Liver (tissue), 9 donors: ENCODE data around the gene COL26A1. TPM values are rescaled to one million over a fixed set of nuclear protein-coding genes. Genes with fewer than 3 reads are reported as not detected.

ENCODE experiments used
- DNase-seq: peaks from one replicate; pipeline ENCODE4 v3.0.0-alpha.2; 2017; ENCODE audit warnings: low spot score
- H3K27ac ChIP-seq, 2 donors: one replicate each; pipeline ENCODE4 v1.7.0; 2013; ENCODE audit warnings: inconsistent platforms in 2 of 2, low read length in 2 of 2, control low read depth in 1 of 2, low read depth in 1 of 2, mild to moderate bottlenecking in 1 of 2
- H3K27me3 ChIP-seq, 4 donors: one replicate each; pipeline versions ENCODE4 v1.6.1 to v1.7.0; 2013; ENCODE audit warnings: low read length in 3 of 4, inconsistent platforms in 1 of 4, mild to moderate bottlenecking in 1 of 4, moderate library complexity in 1 of 4; ENCODE audit not compliant: control insufficient read depth in 4 of 4, insufficient read depth in 4 of 4
- H3K36me3 ChIP-seq, 4 donors: one replicate each; pipeline versions ENCODE4 v1.6.1 to v1.7.0; 2013; ENCODE audit warnings: low read length in 3 of 4, mild to moderate bottlenecking in 3 of 4, low read depth in 1 of 4, moderate library complexity in 1 of 4; ENCODE audit not compliant: control insufficient read depth in 4 of 4, insufficient read depth in 3 of 4
- H3K4me1 ChIP-seq, 4 donors: one replicate each; pipeline versions ENCODE4 v1.6.1 to v1.7.0; 2013; ENCODE audit warnings: low read length in 3 of 4, mild to moderate bottlenecking in 3 of 4, moderate library complexity in 1 of 4; ENCODE audit not compliant: control insufficient read depth in 4 of 4, insufficient read depth in 4 of 4
- H3K4me3 ChIP-seq, 3 donors: one replicate each; pipeline versions ENCODE4 v1.6.1 to v1.7.0; 2013; ENCODE audit warnings: low read length in 3 of 3, control low read depth in 1 of 3, low read depth in 1 of 3, mild to moderate bottlenecking in 1 of 3
- H3K9ac ChIP-seq, 2 donors: one replicate each; pipeline ENCODE4 v1.7.0; 2013; ENCODE audit warnings: low read length in 2 of 2, mild to moderate bottlenecking in 2 of 2, moderate library complexity in 2 of 2, control low read depth in 1 of 2, low read depth in 1 of 2
- H3K9me3 ChIP-seq, 4 donors: one replicate each; pipeline versions ENCODE4 v1.6.1 to v1.7.0; 2013; ENCODE audit warnings: low read length in 3 of 4; ENCODE audit not compliant: control insufficient read depth in 4 of 4
- ATF3 ChIP-seq: IDR thresholded peaks from 2 replicates; pipeline ENCODE4 v1.6.1; 2016; ENCODE audit warnings: antibody characterized with exemption
- CTCF ChIP-seq: fragments of 150-350 bp; IDR thresholded peaks from 2 replicates; pipeline ENCODE4 v1.5.1; 2017; ENCODE audit warnings: improper control_type of control experiment, low read depth, low read length; ENCODE audit not compliant: missing input control
- EGR1 ChIP-seq, 2 donors: IDR thresholded peaks; 2 replicates each; pipeline ENCODE4 v1.6.1; 2016 to 2018; ENCODE audit warnings: antibody characterized with exemption in 2 of 2, low read depth in 2 of 2
- FOXA1 ChIP-seq: IDR thresholded peaks from 2 replicates; pipeline ENCODE4 v1.6.1; 2016; ENCODE audit warnings: antibody characterized with exemption
- FOXA2 ChIP-seq: IDR thresholded peaks from 2 replicates; pipeline ENCODE4 v1.6.1; 2016; ENCODE audit warnings: antibody characterized with exemption
- GABPA ChIP-seq, 2 donors: IDR thresholded peaks in 1 of 2; conservative IDR thresholded peaks in 1 of 2; 2 replicates each; pipeline ENCODE4 v1.6.1; 2016; ENCODE audit warnings: antibody characterized with exemption in 2 of 2, mild to moderate bottlenecking in 1 of 2, moderate library complexity in 1 of 2
- HNF4A ChIP-seq, 2 donors: conservative IDR thresholded peaks; 2 replicates each; pipeline ENCODE4 v1.6.1; 2016; ENCODE audit warnings: antibody characterized with exemption in 2 of 2, mild to moderate bottlenecking in 2 of 2
- HNF4G ChIP-seq: IDR thresholded peaks from 2 replicates; pipeline ENCODE4 v1.6.1; 2016; ENCODE audit warnings: antibody characterized with exemption
- JUND ChIP-seq, 2 donors: IDR thresholded peaks; 2 replicates each; pipeline ENCODE4 v1.6.1; 2016; ENCODE audit warnings: antibody characterized with exemption in 2 of 2
- NR2F2 ChIP-seq: IDR thresholded peaks from 2 replicates; pipeline ENCODE4 v1.6.1; 2016; ENCODE audit warnings: antibody characterized with exemption
- RAD21 ChIP-seq, 2 donors: IDR thresholded peaks; 2 replicates each; pipeline ENCODE4 v1.6.1; 2016; ENCODE audit warnings: antibody characterized with exemption in 2 of 2, mild to moderate bottlenecking in 2 of 2
- REST ChIP-seq: IDR thresholded peaks from 2 replicates; pipeline ENCODE4 v1.6.1; 2016; ENCODE audit warnings: antibody characterized with exemption, mild to moderate bottlenecking
- RXRA ChIP-seq, 2 donors: IDR thresholded peaks; 2 replicates each; pipeline ENCODE4 v1.6.1; 2017 to 2018; ENCODE audit warnings: antibody characterized with exemption in 2 of 2, mild to moderate bottlenecking in 1 of 2
- SP1 ChIP-seq: IDR thresholded peaks from 2 replicates; pipeline ENCODE4 v1.6.1; 2018; ENCODE audit warnings: antibody characterized with exemption, mild to moderate bottlenecking
- TAF1 ChIP-seq: conservative IDR thresholded peaks from 2 replicates; pipeline ENCODE4 v1.6.1; 2016; ENCODE audit warnings: antibody characterized with exemption, mild to moderate bottlenecking
- YY1 ChIP-seq: IDR thresholded peaks from 2 replicates; pipeline ENCODE4 v1.6.1; 2016; ENCODE audit warnings: antibody characterized with exemption, mild to moderate bottlenecking
- WGBS: extraction: QIAGEN DNeasy Blood & Tissue Kit; methylation state at CpG from one replicate; pipeline ENCODE4 v1.1.7; 2013; 5-methylcytosine and 5-hydroxymethylcytosine counted together
- polyA plus RNA-seq, 2 donors: library from polyadenylated mRNA; stranded (reverse) in 1 of 2; unstranded in 1 of 2; fragments of 200-250 nt in 1 of 2; fragments of >200 nt in 1 of 2; fragmentation: Nextera tagmentation in 1 of 2; extraction: Ambion mirVana in 1 of 2; gene quantifications; one replicate each; pipeline versions ENCODE4 v1.2.1 to v1.2.3, GENCODE V29; 2013 to 2015
- total RNA-seq, 2 donors: library from RNA; depleted of rRNA; stranded (reverse); fragments of >200 nt; gene quantifications; one replicate each; pipeline ENCODE4 v1.2.3, GENCODE V29; 2014
- TF ChIP-seq, protein P1 (sequence below): IDR thresholded peaks from 2 replicates; pipeline ENCODE4 v1.6.1; 2016; ENCODE audit warnings: antibody characterized with exemption
- TF ChIP-seq, protein P2 (sequence below): IDR thresholded peaks from 2 replicates; pipeline ENCODE4 v1.6.1; 2016; ENCODE audit warnings: antibody characterized with exemption
- donor health status: healthy.
- donor health status: healthy.
- donor health status: healthy.
- donor health status: healthy.
- donor health status: healthy.

Gene COL26A1
- total and polyA plus RNA-seq, 4 donors: 0.76 to 1.8 (median 0.96) TPM

DNA sequence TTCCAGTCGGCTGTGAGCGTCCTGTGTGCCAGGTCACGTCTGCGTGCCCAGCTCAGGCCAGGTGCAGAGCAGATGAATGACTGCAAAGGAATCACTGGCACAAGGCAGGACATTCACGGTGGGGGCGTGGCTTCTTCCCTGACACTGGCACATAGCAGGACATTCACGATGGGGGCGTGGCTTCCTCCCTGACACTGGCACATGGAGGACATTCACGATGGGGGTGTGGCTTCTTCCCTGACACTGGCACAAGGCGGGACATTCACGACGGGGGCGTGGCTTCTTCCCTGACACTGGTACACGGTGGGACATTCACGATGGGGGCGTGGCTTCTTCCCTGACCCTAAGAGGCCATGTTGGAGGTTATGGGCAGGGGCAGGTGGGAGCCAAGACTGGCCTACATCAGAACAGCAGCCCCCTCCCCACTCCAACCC, 202.1 kb downstream of the COL26A1 start:
- no peaks in the 10 kb centered on the region for H3K27me3 ChIP-seq
- H3K27ac ChIP-seq: no peak overlapping the region
- 45% methylated on average over 16 of the region's 16 CpGs for WGBS
- no peaks in the 10 kb centered on the region for H3K36me3 ChIP-seq
- no peak for TF ChIP-seq SP1
- TF ChIP-seq, protein P1, sequence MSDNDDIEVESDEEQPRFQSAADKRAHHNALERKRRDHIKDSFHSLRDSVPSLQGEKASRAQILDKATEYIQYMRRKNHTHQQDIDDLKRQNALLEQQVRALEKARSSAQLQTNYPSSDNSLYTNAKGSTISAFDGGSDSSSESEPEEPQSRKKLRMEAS: no peak
- TF ChIP-seq JUND (IDR thresholded peaks at IDR 0.05): no peak
- no peak for TF ChIP-seq FOXA1
- no peak for TF ChIP-seq YY1
- TF ChIP-seq GABPA (IDR thresholded peaks at IDR 0.05 in 1 of 2, conservative IDR thresholded peaks at IDR 0.05 in 1 of 2): no peak
- TF ChIP-seq HNF4A (conservative IDR thresholded peaks at IDR 0.05): no peak
- no peak for TF ChIP-seq RAD21 (IDR thresholded peaks at IDR 0.05)
- TF ChIP-seq FOXA2: no peak
- no peak for DNase-seq
- no peaks in the 10 kb centered on the region for H3K4me1 ChIP-seq
- no peak overlapping the region for H3K9ac ChIP-seq
- no peak overlapping the region for H3K4me3 ChIP-seq
- no peaks in the 10 kb centered on the region for H3K9me3 ChIP-seq

GRCh38 chr7:101565601-101566209, 203.0 kb downstream of the COL26A1 start:
- no peak for TF ChIP-seq FOXA1
- no peak for TF ChIP-seq HNF4G
- no peak for TF ChIP-seq TAF1
- TF ChIP-seq, protein P2, sequence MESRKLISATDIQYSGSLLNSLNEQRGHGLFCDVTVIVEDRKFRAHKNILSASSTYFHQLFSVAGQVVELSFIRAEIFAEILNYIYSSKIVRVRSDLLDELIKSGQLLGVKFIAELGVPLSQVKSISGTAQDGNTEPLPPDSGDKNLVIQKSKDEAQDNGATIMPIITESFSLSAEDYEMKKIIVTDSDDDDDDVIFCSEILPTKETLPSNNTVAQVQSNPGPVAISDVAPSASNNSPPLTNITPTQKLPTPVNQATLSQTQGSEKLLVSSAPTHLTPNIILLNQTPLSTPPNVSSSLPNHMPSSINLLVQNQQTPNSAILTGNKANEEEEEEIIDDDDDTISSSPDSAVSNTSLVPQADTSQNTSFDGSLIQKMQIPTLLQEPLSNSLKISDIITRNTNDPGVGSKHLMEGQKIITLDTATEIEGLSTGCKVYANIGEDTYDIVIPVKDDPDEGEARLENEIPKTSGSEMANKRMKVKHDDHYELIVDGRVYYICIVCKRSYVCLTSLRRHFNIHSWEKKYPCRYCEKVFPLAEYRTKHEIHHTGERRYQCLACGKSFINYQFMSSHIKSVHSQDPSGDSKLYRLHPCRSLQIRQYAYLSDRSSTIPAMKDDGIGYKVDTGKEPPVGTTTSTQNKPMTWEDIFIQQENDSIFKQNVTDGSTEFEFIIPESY: no peak
- TF ChIP-seq RAD21 (IDR thresholded peaks at IDR 0.05): no peak
- TF ChIP-seq ATF3: no peak
- TF ChIP-seq HNF4A (conservative IDR thresholded peaks at IDR 0.05): no peak
- WGBS: 85% methylated on average over 8 of the region's 8 CpGs
- no peak for DNase-seq

DNA sequence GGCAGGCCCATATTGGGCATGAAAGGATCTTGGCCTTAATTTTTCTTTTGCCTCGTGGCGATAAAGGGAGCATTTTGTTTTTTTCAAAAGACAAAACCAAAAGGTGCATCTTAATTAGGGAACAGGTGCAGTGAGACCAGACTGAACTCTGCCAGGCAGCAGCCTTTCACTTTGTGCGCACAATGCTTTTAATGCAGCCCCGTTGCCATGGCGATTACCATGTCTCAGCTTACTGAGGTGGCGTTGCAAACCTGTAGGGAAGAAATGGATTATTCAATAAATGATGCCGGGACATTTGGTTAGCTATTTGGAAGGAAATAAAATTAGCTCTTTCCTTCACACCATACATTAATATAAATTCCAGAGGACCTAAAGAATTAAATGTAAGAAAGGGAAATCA, 204.6 kb downstream of the COL26A1 start:
- Histone ChIP-seq H3K9me3 (peaks cover 0 to 7% (median 4%) of the 10 kb centered on the region in 4 donors), H3K9ac (no peak overlapping the region), H3K36me3 (no peaks in the 10 kb centered on the region), H3K4me1 (no peaks in the 10 kb centered on the region), H3K4me3 (no peak overlapping the region), H3K27me3 (no peaks in the 10 kb centered on the region), H3K27ac (no peak overlapping the region)
- DNase-seq: no peak
- no peak for TF ChIP-seq SP1
- TF ChIP-seq JUND (IDR thresholded peaks at IDR 0.05): no peak
- no peak for TF ChIP-seq ATF3
- TF ChIP-seq CTCF: no peak
- TF ChIP-seq REST: no peak
- no peak for TF ChIP-seq HNF4G
- TF ChIP-seq FOXA1: no peak
- TF ChIP-seq, protein P1: no peak
- TF ChIP-seq RXRA (IDR thresholded peaks at IDR 0.05): no peak
- TF ChIP-seq EGR1 (IDR thresholded peaks at IDR 0.05; ENCODE audit: low read depth in 2 of 2): no peak
- no peak for TF ChIP-seq TAF1
- TF ChIP-seq HNF4A (conservative IDR thresholded peaks at IDR 0.05): no peak
- no peak for TF ChIP-seq GABPA (IDR thresholded peaks at IDR 0.05 in 1 of 2, conservative IDR thresholded peaks at IDR 0.05 in 1 of 2)
- TF ChIP-seq NR2F2: no peak
- WGBS: 87% methylated on average over 7 of the region's 7 CpGs

More at GRCh38 chr7:101565601-101566209, 203.0 kb downstream of the COL26A1 start:
- Histone ChIP-seq H3K9ac (no peak overlapping the region), H3K9me3 (no peaks in the 10 kb centered on the region), H3K36me3 (no peaks in the 10 kb centered on the region), H3K4me3 (no peak overlapping the region), H3K27ac (no peak overlapping the region), H3K4me1 (no peaks in the 10 kb centered on the region), H3K27me3 (no peaks in the 10 kb centered on the region)
